Stimulated activated CD4-positive, alpha-beta T cell treated with anti-CD3 and anti-CD28 coated beads, Interleukin-12 subunit alpha, Interleukin-12 subunit beta, amount 100 ng/mL, for 24 hours (primary cell): Measurements from ENCODE around the gene ATP2B2.

Experiments used
- DNase-seq, 2 experiments: peaks; one replicate each; pipeline ENCODE4 v3.0.0-alpha.2; 2020; ENCODE audit warnings: low read depth in 2 of 2

Gene ATP2B2

GRCh38 chr3:10363935-10364334 lies 141.5 kb downstream of the ATP2B2 start:
- DNase-seq, result no peak

GRCh38 chr3:10361375-10361774 lies 144.0 kb downstream of the ATP2B2 start:
- no peak for DNase-seq

- no peak for DNase-seq
These were observed 144.9 kb downstream of the ATP2B2 start for GRCh38 chr3:10360478-10360877.

- no peak for DNase-seq
These were observed 145.6 kb downstream of the ATP2B2 start for GRCh38 chr3:10359761-10360161.

- DNase-seq, result no peak
These were observed 146.9 kb downstream of the ATP2B2 start for GRCh38 chr3:10358309-10358980.

GRCh38 chr3:10357592-10358308 lies 147.6 kb downstream of the ATP2B2 start:
- DNase-seq, result no peak

- DNase-seq, result no peak
These were observed 148.3 kb downstream of the ATP2B2 start for GRCh38 chr3:10357095-10357494.

GRCh38 chr3:10356461-10356981 lies 148.9 kb downstream of the ATP2B2 start:
- no peak for DNase-seq

- no peak for DNase-seq
These were observed 150.9 kb downstream of the ATP2B2 start for GRCh38 chr3:10354361-10355015.

GRCh38 chr3:10353661-10354360 lies 151.6 kb downstream of the ATP2B2 start:
- DNase-seq, result no peak

GRCh38 chr3:10353160-10353559 lies 152.2 kb downstream of the ATP2B2 start:
- no peak for DNase-seq

GRCh38 chr3:10352146-10352911 lies 153.1 kb downstream of the ATP2B2 start:
- no peak for DNase-seq

- DNase-seq, result no peak
These were observed 154.2 kb downstream of the ATP2B2 start for GRCh38 chr3:10351013-10351735.

- no peak for DNase-seq
These were observed 154.9 kb downstream of the ATP2B2 start for GRCh38 chr3:10350324-10350985.

GRCh38 chr3:10349801-10350200 lies 155.6 kb downstream of the ATP2B2 start:
- no peak for DNase-seq

GRCh38 chr3:10348404-10348721 lies 157.0 kb downstream of the ATP2B2 start:
- no peak for DNase-seq

- no peak for DNase-seq
These were observed 157.6 kb downstream of the ATP2B2 start for GRCh38 chr3:10347648-10348403.

- no peak for DNase-seq
These were observed 159.5 kb downstream of the ATP2B2 start for GRCh38 chr3:10345911-10346310.

GRCh38 chr3:10344944-10345575 lies 160.3 kb downstream of the ATP2B2 start:
- DNase-seq, result no peak
